ENCODE data around the gene CGB5. TPM values are rescaled to one million over a fixed set of nuclear protein-coding genes. Genes with fewer than 3 reads are reported as not detected.
A peak's percentile ranks its signal among the peaks of the same experiment; 100 is the strongest.
"Not testable (repeated sequence)": the region's sequence is repeated elsewhere in the genome, so short reads cannot be mapped to it uniquely, and the experiment has no call there.

The CGB5 gene
- total RNA-seq: not detected

- H3K27ac Mint-ChIP-seq; DNase-seq; H3K9me3 Mint-ChIP-seq; intact Hi-C loops (cut with micrococcal nuclease); H3K27me3 Mint-ChIP-seq (ENCODE audit: low read depth); H3K4me1 Mint-ChIP-seq (ENCODE audit: low read depth); H3K4me3 Mint-ChIP-seq; H3K36me3 Mint-ChIP-seq (ENCODE audit: low read depth); CTCF ChIA-PET: not testable (repeated sequence)
Measured at GRCh38 chr19:49043548-49043947, at the start of gene CGB5. CGB5 (plus strand) TSS chr19:49043848; CDS start chr19:49044210, 362 bp downstream.

- peaks cover 17% of the 10 kb centered on the region for H3K36me3 Mint-ChIP-seq (ENCODE audit: low read depth)
- intact Hi-C loops (cut with micrococcal nuclease): loop anchor here (5.0 to 10.0 kb wide), 3 partner anchors 201 to 629 kb away; partner anchors contain the start of genes CA11, SYNGR4 and TMEM143
- CTCF ChIA-PET: interaction anchor here (0.6 to 3.8 kb wide), 23 partner anchors 10 to 298 kb away, joined by 3 to 22 read pairs (median 5); partner anchors contain the start of genes BCAT2, CGB2, CGB7 and FTL
- H3K27ac Mint-ChIP-seq: peak overlapping the region; percentile 94
- DNase-seq: no peak
- peak overlapping the region; percentile 83 for H3K4me3 Mint-ChIP-seq
- no peaks in the 10 kb centered on the region for H3K9me3 Mint-ChIP-seq
- H3K4me1 Mint-ChIP-seq (ENCODE audit: low read depth): peaks cover 41% of the 10 kb centered on the region
- H3K27me3 Mint-ChIP-seq (ENCODE audit: low read depth): no peaks in the 10 kb centered on the region
Measured at GRCh38 chr19:48994035-48994386, 49.6 kb upstream of the CGB5 start.

- Mint-ChIP-seq H3K4me3 (no peak overlapping the region), H3K36me3 (ENCODE audit: low read depth) (peaks cover 28% of the 10 kb centered on the region), H3K9me3 (no peaks in the 10 kb centered on the region), H3K4me1 (ENCODE audit: low read depth) (peaks cover 29% of the 10 kb centered on the region), H3K27me3 (ENCODE audit: low read depth) (no peaks in the 10 kb centered on the region), H3K27ac (no peak overlapping the region)
- peak; percentile 73 for DNase-seq
- intact Hi-C loops (cut with micrococcal nuclease): loop anchor here (1.0 to 10.0 kb wide), 4 partner anchors 77 to 633 kb away; partner anchors contain the start of genes SYNGR4 and TMEM143
- CTCF ChIA-PET: interaction anchor here (0.6 to 1.7 kb wide), 9 partner anchors 9 to 228 kb away, joined by 3 to 12 read pairs (median 3); no protein-coding TSS in a partner anchor
Measured at GRCh38 chr19:48997972-48998371, 45.7 kb upstream of the CGB5 start.

- Mint-ChIP-seq H3K27me3 (ENCODE audit: low read depth) (no peaks in the 10 kb centered on the region), H3K36me3 (ENCODE audit: low read depth) (peaks cover 36% of the 10 kb centered on the region)
Measured at GRCh38 chr19:48999481-49000325, 43.9 kb upstream of the CGB5 start.

GRCh38 chr19:49004133-49004532 lies 39.5 kb upstream of the CGB5 start:
- H3K27ac Mint-ChIP-seq: no peak overlapping the region
- H3K9me3 Mint-ChIP-seq: no peaks in the 10 kb centered on the region
- peaks cover 6% of the 10 kb centered on the region for H3K4me1 Mint-ChIP-seq (ENCODE audit: low read depth)
- CTCF ChIA-PET: interaction anchor here (0.7 to 1.1 kb wide), 2 partner anchors 10 to 50 kb away, joined by 3 read pairs; partner anchors contain the start of gene BAX
- H3K4me3 Mint-ChIP-seq: no peak overlapping the region
- H3K36me3 Mint-ChIP-seq (ENCODE audit: low read depth): peaks cover 33% of the 10 kb centered on the region
- intact Hi-C loops (cut with micrococcal nuclease): no loop called here
- DNase-seq: no peak
- H3K27me3 Mint-ChIP-seq (ENCODE audit: low read depth): no peaks in the 10 kb centered on the region

More at GRCh38 chr19:48999481-49000325, 43.9 kb upstream of the CGB5 start:
- H3K9me3 Mint-ChIP-seq: no peaks in the 10 kb centered on the region
- no peak overlapping the region for H3K4me3 Mint-ChIP-seq
- peaks cover 22% of the 10 kb centered on the region for H3K4me1 Mint-ChIP-seq (ENCODE audit: low read depth)
- DNase-seq: peak; percentile 76
- CTCF ChIA-PET: interaction anchor here (0.5 to 2.3 kb wide), 20 partner anchors 13 to 321 kb away, joined by 3 to 8 read pairs (median 3); partner anchors contain the start of genes CGB2 and LHB
- intact Hi-C loops (cut with micrococcal nuclease): loop anchor here (5.0 to 10.0 kb wide), 3 partner anchors 195 to 635 kb away; partner anchors contain the start of genes SYNGR4 and TMEM143
- no peak overlapping the region for H3K27ac Mint-ChIP-seq

- Mint-ChIP-seq H3K27me3 (ENCODE audit: low read depth) (no peaks in the 10 kb centered on the region), H3K9me3 (no peaks in the 10 kb centered on the region), H3K4me1 (ENCODE audit: low read depth) (no peaks in the 10 kb centered on the region), H3K4me3 (no peak overlapping the region), H3K36me3 (ENCODE audit: low read depth) (peaks cover 33% of the 10 kb centered on the region), H3K27ac (no peak overlapping the region)
- CTCF ChIA-PET: interaction anchor here (1.3 kb wide), 1 partner anchor 13 kb away, joined by 3 read pairs; no protein-coding TSS in a partner anchor
- no peak for DNase-seq
- intact Hi-C loops (cut with micrococcal nuclease): no loop called here
Measured at GRCh38 chr19:49004964-49005614, 38.6 kb upstream of the CGB5 start.

GRCh38 chr19:49006905-49007304 lies 36.7 kb upstream of the CGB5 start:
- Mint-ChIP-seq H3K27ac (no peak overlapping the region), H3K4me1 (ENCODE audit: low read depth) (no peaks in the 10 kb centered on the region), H3K9me3 (no peaks in the 10 kb centered on the region), H3K27me3 (ENCODE audit: low read depth) (no peaks in the 10 kb centered on the region), H3K36me3 (ENCODE audit: low read depth) (peaks cover 36% of the 10 kb centered on the region), H3K4me3 (no peak overlapping the region)
- intact Hi-C loops (cut with micrococcal nuclease): no loop called here
- CTCF ChIA-PET: no interaction called here
- no peak for DNase-seq

- H3K27ac Mint-ChIP-seq: no peak overlapping the region
- CTCF ChIA-PET: no interaction called here
- H3K36me3 Mint-ChIP-seq (ENCODE audit: low read depth): peaks cover 22% of the 10 kb centered on the region
- H3K4me1 Mint-ChIP-seq (ENCODE audit: low read depth): no peaks in the 10 kb centered on the region
- no peak overlapping the region for H3K4me3 Mint-ChIP-seq
- no peaks in the 10 kb centered on the region for H3K27me3 Mint-ChIP-seq (ENCODE audit: low read depth)
- DNase-seq: no peak
- no peaks in the 10 kb centered on the region for H3K9me3 Mint-ChIP-seq
- intact Hi-C loops (cut with micrococcal nuclease): no loop called here
Measured at GRCh38 chr19:49009828-49010227, 33.8 kb upstream of the CGB5 start.

- H3K4me1 Mint-ChIP-seq (ENCODE audit: low read depth): no peaks in the 10 kb centered on the region
- H3K9me3 Mint-ChIP-seq: no peaks in the 10 kb centered on the region
- intact Hi-C loops (cut with micrococcal nuclease): no loop called here
- no peak overlapping the region for H3K4me3 Mint-ChIP-seq
- DNase-seq: no peak
- CTCF ChIA-PET: no interaction called here
- no peaks in the 10 kb centered on the region for H3K27me3 Mint-ChIP-seq (ENCODE audit: low read depth)
- no peak overlapping the region for H3K27ac Mint-ChIP-seq
- peaks cover 19% of the 10 kb centered on the region for H3K36me3 Mint-ChIP-seq (ENCODE audit: low read depth)
Measured at GRCh38 chr19:49010453-49010852, 33.2 kb upstream of the CGB5 start.

- CTCF ChIA-PET: no interaction called here
- no peak for DNase-seq
- Mint-ChIP-seq H3K27ac (no peak overlapping the region), H3K4me3 (no peak overlapping the region), H3K4me1 (ENCODE audit: low read depth) (no peaks in the 10 kb centered on the region), H3K36me3 (ENCODE audit: low read depth) (peaks cover 22% of the 10 kb centered on the region), H3K27me3 (ENCODE audit: low read depth) (no peaks in the 10 kb centered on the region), H3K9me3 (no peaks in the 10 kb centered on the region)
- intact Hi-C loops (cut with micrococcal nuclease): no loop called here
Measured at GRCh38 chr19:49011194-49011593, 32.5 kb upstream of the CGB5 start.

GRCh38 chr19:49014123-49014869 lies 29.4 kb upstream of the CGB5 start:
- CTCF ChIA-PET: interaction anchor here (0.7 to 2.2 kb wide), 3 partner anchors 11 to 16 kb away, joined by 3 to 12 read pairs (median 6); no protein-coding TSS in a partner anchor
- Mint-ChIP-seq H3K27me3 (ENCODE audit: low read depth) (peaks cover 7% of the 10 kb centered on the region), H3K36me3 (ENCODE audit: low read depth) (peaks cover 17% of the 10 kb centered on the region), H3K9me3 (no peaks in the 10 kb centered on the region), H3K4me3 (no peak overlapping the region), H3K27ac (no peak overlapping the region), H3K4me1 (ENCODE audit: low read depth) (peaks cover 17% of the 10 kb centered on the region)
- intact Hi-C loops (cut with micrococcal nuclease): no loop called here
- DNase-seq: no peak

GRCh38 chr19:49014870-49015255 lies 28.8 kb upstream of the CGB5 start:
- intact Hi-C loops (cut with micrococcal nuclease): no loop called here
- H3K4me3 Mint-ChIP-seq: no peak overlapping the region
- DNase-seq: no peak
- H3K36me3 Mint-ChIP-seq (ENCODE audit: low read depth): peaks cover 13% of the 10 kb centered on the region
- peaks cover 8% of the 10 kb centered on the region for H3K27me3 Mint-ChIP-seq (ENCODE audit: low read depth)
- H3K4me1 Mint-ChIP-seq (ENCODE audit: low read depth): peaks cover 19% of the 10 kb centered on the region
- CTCF ChIA-PET: no interaction called here
- H3K27ac Mint-ChIP-seq: no peak overlapping the region
- no peaks in the 10 kb centered on the region for H3K9me3 Mint-ChIP-seq

Measured in activated naive CD4-positive, alpha-beta T cell treated with anti-CD3 and anti-CD28 coated beads for 36 hours (primary cell).